Liver (tissue), 3 donors: Measurements from ENCODE around the gene PRRG2.

Experiments used
- ATF3 ChIP-seq: IDR thresholded peaks from 2 replicates; pipeline ENCODE4 v1.6.1; 2016; ENCODE audit warnings: antibody characterized with exemption
- FOXA1 ChIP-seq: IDR thresholded peaks from 2 replicates; pipeline ENCODE4 v1.6.1; 2016; ENCODE audit warnings: antibody characterized with exemption
- JUND ChIP-seq, 2 donors: IDR thresholded peaks; 2 replicates each; pipeline ENCODE4 v1.6.1; 2016; ENCODE audit warnings: antibody characterized with exemption in 2 of 2
- MAX ChIP-seq: IDR thresholded peaks from 2 replicates; pipeline ENCODE4 v1.6.1; 2016; ENCODE audit warnings: antibody characterized with exemption
- SP1 ChIP-seq: IDR thresholded peaks from 2 replicates; pipeline ENCODE4 v1.6.1; 2018; ENCODE audit warnings: antibody characterized with exemption, mild to moderate bottlenecking
- TAF1 ChIP-seq: conservative IDR thresholded peaks from 2 replicates; pipeline ENCODE4 v1.6.1; 2016; ENCODE audit warnings: antibody characterized with exemption, mild to moderate bottlenecking
- YY1 ChIP-seq: IDR thresholded peaks from 2 replicates; pipeline ENCODE4 v1.6.1; 2016; ENCODE audit warnings: antibody characterized with exemption, mild to moderate bottlenecking
- TF ChIP-seq, protein P1 (sequence below): fragments of 150-350 bp; IDR thresholded peaks from 2 replicates; pipeline ENCODE4 v1.5.1; 2017; ENCODE audit warnings: improper control_type of control experiment, low read depth, low read length; ENCODE audit not compliant: missing input control
- TF ChIP-seq, protein P2 (sequence below): IDR thresholded peaks from 2 replicates; pipeline ENCODE4 v1.6.1; 2016; ENCODE audit warnings: antibody characterized with exemption, mild to moderate bottlenecking
- donor health status: healthy.
- donor health status: healthy.

GRCh38 chr19:49605605-49606004, 24.5 kb downstream of the PRRG2 start:
- TF ChIP-seq, protein P1, sequence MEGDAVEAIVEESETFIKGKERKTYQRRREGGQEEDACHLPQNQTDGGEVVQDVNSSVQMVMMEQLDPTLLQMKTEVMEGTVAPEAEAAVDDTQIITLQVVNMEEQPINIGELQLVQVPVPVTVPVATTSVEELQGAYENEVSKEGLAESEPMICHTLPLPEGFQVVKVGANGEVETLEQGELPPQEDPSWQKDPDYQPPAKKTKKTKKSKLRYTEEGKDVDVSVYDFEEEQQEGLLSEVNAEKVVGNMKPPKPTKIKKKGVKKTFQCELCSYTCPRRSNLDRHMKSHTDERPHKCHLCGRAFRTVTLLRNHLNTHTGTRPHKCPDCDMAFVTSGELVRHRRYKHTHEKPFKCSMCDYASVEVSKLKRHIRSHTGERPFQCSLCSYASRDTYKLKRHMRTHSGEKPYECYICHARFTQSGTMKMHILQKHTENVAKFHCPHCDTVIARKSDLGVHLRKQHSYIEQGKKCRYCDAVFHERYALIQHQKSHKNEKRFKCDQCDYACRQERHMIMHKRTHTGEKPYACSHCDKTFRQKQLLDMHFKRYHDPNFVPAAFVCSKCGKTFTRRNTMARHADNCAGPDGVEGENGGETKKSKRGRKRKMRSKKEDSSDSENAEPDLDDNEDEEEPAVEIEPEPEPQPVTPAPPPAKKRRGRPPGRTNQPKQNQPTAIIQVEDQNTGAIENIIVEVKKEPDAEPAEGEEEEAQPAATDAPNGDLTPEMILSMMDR, result no peak
- no peak for TF ChIP-seq MAX
- TF ChIP-seq SP1, result no peak
- no peak for TF ChIP-seq TAF1
- no peak for TF ChIP-seq ATF3
- TF ChIP-seq, protein P2, sequence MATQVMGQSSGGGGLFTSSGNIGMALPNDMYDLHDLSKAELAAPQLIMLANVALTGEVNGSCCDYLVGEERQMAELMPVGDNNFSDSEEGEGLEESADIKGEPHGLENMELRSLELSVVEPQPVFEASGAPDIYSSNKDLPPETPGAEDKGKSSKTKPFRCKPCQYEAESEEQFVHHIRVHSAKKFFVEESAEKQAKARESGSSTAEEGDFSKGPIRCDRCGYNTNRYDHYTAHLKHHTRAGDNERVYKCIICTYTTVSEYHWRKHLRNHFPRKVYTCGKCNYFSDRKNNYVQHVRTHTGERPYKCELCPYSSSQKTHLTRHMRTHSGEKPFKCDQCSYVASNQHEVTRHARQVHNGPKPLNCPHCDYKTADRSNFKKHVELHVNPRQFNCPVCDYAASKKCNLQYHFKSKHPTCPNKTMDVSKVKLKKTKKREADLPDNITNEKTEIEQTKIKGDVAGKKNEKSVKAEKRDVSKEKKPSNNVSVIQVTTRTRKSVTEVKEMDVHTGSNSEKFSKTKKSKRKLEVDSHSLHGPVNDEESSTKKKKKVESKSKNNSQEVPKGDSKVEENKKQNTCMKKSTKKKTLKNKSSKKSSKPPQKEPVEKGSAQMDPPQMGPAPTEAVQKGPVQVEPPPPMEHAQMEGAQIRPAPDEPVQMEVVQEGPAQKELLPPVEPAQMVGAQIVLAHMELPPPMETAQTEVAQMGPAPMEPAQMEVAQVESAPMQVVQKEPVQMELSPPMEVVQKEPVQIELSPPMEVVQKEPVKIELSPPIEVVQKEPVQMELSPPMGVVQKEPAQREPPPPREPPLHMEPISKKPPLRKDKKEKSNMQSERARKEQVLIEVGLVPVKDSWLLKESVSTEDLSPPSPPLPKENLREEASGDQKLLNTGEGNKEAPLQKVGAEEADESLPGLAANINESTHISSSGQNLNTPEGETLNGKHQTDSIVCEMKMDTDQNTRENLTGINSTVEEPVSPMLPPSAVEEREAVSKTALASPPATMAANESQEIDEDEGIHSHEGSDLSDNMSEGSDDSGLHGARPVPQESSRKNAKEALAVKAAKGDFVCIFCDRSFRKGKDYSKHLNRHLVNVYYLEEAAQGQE, result no peak
- no peak for TF ChIP-seq YY1
- no peak for TF ChIP-seq JUND (IDR thresholded peaks at IDR 0.05)
- TF ChIP-seq FOXA1, result no peak
